ENCODE data around the gene RFFL. TPM values are rescaled to one million over a fixed set of nuclear protein-coding genes. Genes with fewer than 3 reads are reported as not detected.

RFFL gene
- total RNA-seq, 3 donors from 2014 or later (not counting 1 experiment from before 2014, with no cell fraction given): 50.0 to 86.6 (median 75.9) TPM

DNA sequence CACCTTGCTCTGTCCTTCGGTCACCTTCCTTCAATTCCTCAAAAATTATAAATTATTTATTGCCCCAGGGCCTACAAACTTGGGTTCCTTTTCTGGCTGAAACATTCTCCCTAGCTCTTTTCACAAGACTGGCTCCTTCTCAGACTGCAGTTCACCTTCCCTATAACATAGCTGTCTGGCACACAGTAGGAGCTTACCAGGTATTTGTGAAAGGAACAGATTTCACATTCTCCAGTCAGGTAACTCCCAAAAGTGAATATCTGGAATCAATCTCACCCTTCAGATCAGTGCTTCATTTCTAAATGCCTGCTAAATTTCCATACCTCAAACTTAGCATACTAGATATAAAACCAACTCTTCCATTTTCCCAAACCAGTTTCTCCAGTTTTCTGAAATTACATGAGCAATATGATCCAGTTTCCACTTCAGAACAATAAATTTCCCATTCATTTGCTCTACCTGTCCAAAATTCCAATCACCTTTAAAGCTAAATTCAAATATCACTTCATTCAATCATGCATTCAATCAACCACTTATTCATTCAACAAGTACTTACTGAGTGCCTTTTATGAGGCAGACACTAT, 6.1 kb downstream of the RFFL start:
- Mint-ChIP-seq H3K9me3 (no peaks in the 10 kb centered on the region), H3K27me3 (ENCODE audit: low read depth in 2 of 2) (no peaks in the 10 kb centered on the region), H3K4me1 (peaks cover 37 to 58% of the 10 kb centered on the region in 2 donors), H3K36me3 (peaks cover 11% of the 10 kb centered on the region), H3K27ac (peak overlapping the region; percentile 2 to 31), H3K4me3 (no peak overlapping the region)
- no peak overlapping the region for H3K4me3 ChIP-seq (ENCODE audit: low read length)
- H3K27me3 ChIP-seq (ENCODE audit: control insufficient read depth, insufficient read depth, low read length): no peaks in the 10 kb centered on the region
- no peak overlapping the region for H3K27ac ChIP-seq (ENCODE audit: low read length)
- TF ChIP-seq, protein P1, sequence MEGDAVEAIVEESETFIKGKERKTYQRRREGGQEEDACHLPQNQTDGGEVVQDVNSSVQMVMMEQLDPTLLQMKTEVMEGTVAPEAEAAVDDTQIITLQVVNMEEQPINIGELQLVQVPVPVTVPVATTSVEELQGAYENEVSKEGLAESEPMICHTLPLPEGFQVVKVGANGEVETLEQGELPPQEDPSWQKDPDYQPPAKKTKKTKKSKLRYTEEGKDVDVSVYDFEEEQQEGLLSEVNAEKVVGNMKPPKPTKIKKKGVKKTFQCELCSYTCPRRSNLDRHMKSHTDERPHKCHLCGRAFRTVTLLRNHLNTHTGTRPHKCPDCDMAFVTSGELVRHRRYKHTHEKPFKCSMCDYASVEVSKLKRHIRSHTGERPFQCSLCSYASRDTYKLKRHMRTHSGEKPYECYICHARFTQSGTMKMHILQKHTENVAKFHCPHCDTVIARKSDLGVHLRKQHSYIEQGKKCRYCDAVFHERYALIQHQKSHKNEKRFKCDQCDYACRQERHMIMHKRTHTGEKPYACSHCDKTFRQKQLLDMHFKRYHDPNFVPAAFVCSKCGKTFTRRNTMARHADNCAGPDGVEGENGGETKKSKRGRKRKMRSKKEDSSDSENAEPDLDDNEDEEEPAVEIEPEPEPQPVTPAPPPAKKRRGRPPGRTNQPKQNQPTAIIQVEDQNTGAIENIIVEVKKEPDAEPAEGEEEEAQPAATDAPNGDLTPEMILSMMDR (IDR thresholded peaks at IDR 0.05): no peak
- no peaks in the 10 kb centered on the region for H3K9me3 ChIP-seq (ENCODE audit: control insufficient read depth, insufficient read depth, low read length)
- H3K36me3 ChIP-seq (ENCODE audit: control insufficient read depth, insufficient read depth, low read length): peaks cover 4% of the 10 kb centered on the region
- peaks cover 5% of the 10 kb centered on the region for H3K4me1 ChIP-seq (ENCODE audit: control insufficient read depth, insufficient read depth, low read length)
- 90% methylated on average over 1 of the region's 1 CpG for WGBS (ENCODE audit: insufficient coverage)
- intact Hi-C loops (cut with micrococcal nuclease): no loop called here
- ATAC-seq (no peak), DNase-seq (no peak)

DNA sequence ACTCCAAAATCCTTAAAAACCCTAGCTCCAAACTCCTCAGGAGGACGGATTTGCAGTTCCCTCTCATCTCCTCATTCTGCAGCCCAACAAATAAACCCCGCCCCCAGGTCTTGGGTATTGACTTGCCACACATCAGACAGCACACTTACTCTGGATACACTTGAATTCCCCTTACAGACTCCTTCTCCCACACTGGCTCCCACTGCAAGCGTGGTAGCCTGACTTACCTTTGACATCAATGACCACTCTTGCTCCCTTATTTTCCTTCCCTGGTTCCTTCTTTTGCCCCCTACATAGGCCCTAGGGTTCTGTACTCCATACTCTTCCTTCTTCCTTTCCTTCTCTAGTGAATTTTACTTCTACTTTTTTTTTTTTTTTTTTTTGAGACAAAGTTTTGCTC, 7.5 kb downstream of the RFFL start:
- Histone ChIP-seq H3K27ac (ENCODE audit: low read length) (no peak overlapping the region), H3K9me3 (ENCODE audit: control insufficient read depth, insufficient read depth, low read length) (no peaks in the 10 kb centered on the region), H3K27me3 (ENCODE audit: control insufficient read depth, insufficient read depth, low read length) (no peaks in the 10 kb centered on the region), H3K36me3 (ENCODE audit: control insufficient read depth, insufficient read depth, low read length) (peaks cover 4% of the 10 kb centered on the region), H3K4me1 (ENCODE audit: control insufficient read depth, insufficient read depth, low read length) (peaks cover 9% of the 10 kb centered on the region), H3K4me3 (ENCODE audit: low read length) (no peak overlapping the region)
- WGBS (ENCODE audit: insufficient coverage): 95% methylated on average over 3 of the region's 3 CpGs
- H3K9me3 Mint-ChIP-seq: no peaks in the 10 kb centered on the region
- H3K27ac Mint-ChIP-seq: peak overlapping the region; percentile 5 to 67
- H3K27me3 Mint-ChIP-seq (ENCODE audit: low read depth in 2 of 2): no peaks in the 10 kb centered on the region
- ATAC-seq: no peak
- TF ChIP-seq, protein P1 (IDR thresholded peaks at IDR 0.05): no peak
- H3K4me1 Mint-ChIP-seq: peaks cover 48 to 68% of the 10 kb centered on the region in 2 donors
- DNase-seq: no peak
- H3K4me3 Mint-ChIP-seq: no peak overlapping the region
- intact Hi-C loops (cut with micrococcal nuclease): no loop called here
- peaks cover 11% of the 10 kb centered on the region for H3K36me3 Mint-ChIP-seq

DNA sequence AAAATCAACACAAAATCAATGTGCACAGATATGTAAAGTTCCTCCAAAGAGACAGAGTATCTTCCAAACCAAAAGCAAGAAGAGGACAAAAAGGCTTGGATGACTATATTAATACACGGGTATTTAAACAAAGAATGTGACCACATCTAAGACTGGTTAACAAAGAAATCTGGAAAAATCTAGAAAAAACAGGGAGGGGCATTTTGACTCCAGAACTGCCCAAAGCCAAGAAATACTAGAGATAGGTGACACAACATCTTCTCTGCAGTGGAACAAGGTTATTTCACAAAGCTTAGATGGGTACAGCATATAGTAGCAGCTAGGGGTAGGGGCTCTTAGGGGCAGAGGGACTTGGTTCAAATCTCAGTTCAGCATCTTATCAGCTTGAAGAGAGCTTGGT, 10.3 kb downstream of the RFFL start:
- H3K27me3 ChIP-seq (ENCODE audit: control insufficient read depth, insufficient read depth, low read length): no peaks in the 10 kb centered on the region
- no peak overlapping the region for H3K4me3 ChIP-seq (ENCODE audit: low read length)
- Mint-ChIP-seq H3K27ac (peak overlapping the region; percentile 89 to 99), H3K4me3 (peak overlapping the region; percentile 29), H3K27me3 (ENCODE audit: low read depth in 2 of 2) (no peaks in the 10 kb centered on the region), H3K4me1 (peaks cover 57 to 67% of the 10 kb centered on the region in 2 donors), H3K9me3 (no peaks in the 10 kb centered on the region), H3K36me3 (no peaks in the 10 kb centered on the region)
- 100% methylated on average over 1 of the region's 1 CpG for WGBS (ENCODE audit: insufficient coverage)
- ATAC-seq (no peak), DNase-seq (no peak)
- H3K4me1 ChIP-seq (ENCODE audit: control insufficient read depth, insufficient read depth, low read length): peaks cover 31% of the 10 kb centered on the region
- TF ChIP-seq, protein P1 (IDR thresholded peaks at IDR 0.05): no peak
- intact Hi-C loops (cut with micrococcal nuclease): no loop called here
- H3K36me3 ChIP-seq (ENCODE audit: control insufficient read depth, insufficient read depth, low read length): no peaks in the 10 kb centered on the region
- H3K9me3 ChIP-seq (ENCODE audit: control insufficient read depth, insufficient read depth, low read length): no peaks in the 10 kb centered on the region
- H3K27ac ChIP-seq (ENCODE audit: low read length): peak overlapping the region; percentile 83

DNA sequence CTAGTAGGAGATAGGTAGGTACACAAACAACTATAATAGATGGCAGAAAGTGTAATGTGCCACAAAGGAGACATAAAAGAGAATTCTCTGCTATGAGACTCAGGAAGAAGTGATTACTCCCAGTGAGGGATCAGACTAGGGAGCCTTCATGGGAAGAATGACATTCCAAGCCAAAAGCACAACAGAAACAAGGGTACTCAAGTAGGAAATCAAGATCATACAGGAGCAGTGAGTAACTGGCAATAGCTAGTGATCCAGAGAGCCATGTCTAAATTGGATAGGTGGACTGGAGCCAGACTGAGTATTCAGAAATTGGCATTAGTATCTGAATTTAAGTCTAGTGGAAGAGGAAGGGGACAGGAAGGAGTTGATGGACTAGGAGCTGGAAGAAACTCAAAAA, 10.7 kb downstream of the RFFL start:
- Histone ChIP-seq H3K4me3 (ENCODE audit: low read length) (no peak overlapping the region), H3K36me3 (ENCODE audit: control insufficient read depth, insufficient read depth, low read length) (no peaks in the 10 kb centered on the region), H3K9me3 (ENCODE audit: control insufficient read depth, insufficient read depth, low read length) (no peaks in the 10 kb centered on the region), H3K27me3 (ENCODE audit: control insufficient read depth, insufficient read depth, low read length) (no peaks in the 10 kb centered on the region), H3K27ac (ENCODE audit: low read length) (peak overlapping the region; percentile 83), H3K4me1 (ENCODE audit: control insufficient read depth, insufficient read depth, low read length) (peaks cover 36% of the 10 kb centered on the region)
- TF ChIP-seq, protein P1 (IDR thresholded peaks at IDR 0.05): no peak
- no peaks in the 10 kb centered on the region for H3K36me3 Mint-ChIP-seq
- peaks cover 57 to 63% of the 10 kb centered on the region in 2 donors for H3K4me1 Mint-ChIP-seq
- H3K4me3 Mint-ChIP-seq: peak overlapping the region; percentile 29
- no peaks in the 10 kb centered on the region for H3K9me3 Mint-ChIP-seq
- no peak for ATAC-seq
- H3K27ac Mint-ChIP-seq: peak overlapping the region; percentile 89 to 99
- no peak for DNase-seq
- intact Hi-C loops (cut with micrococcal nuclease): no loop called here
- H3K27me3 Mint-ChIP-seq (ENCODE audit: low read depth in 2 of 2): no peaks in the 10 kb centered on the region

Measured in natural killer cell (primary cell).